Activated CD8-positive, alpha-beta memory T cell treated with anti-CD3 and anti-CD28 coated beads, Interleukin-2, amount 50 U/mL, for 24 hours (primary cell): Measurements from ENCODE around the gene MATR3.
"Not testable (repeated sequence)": the region's sequence is repeated elsewhere in the genome, so short reads cannot be mapped to it uniquely, and the experiment has no call there.

Experiments used
- DNase-seq: peaks from one replicate; pipeline ENCODE4 v3.0.0-alpha.2; 2020; ENCODE audit errors: extremely low read depth

Gene MATR3

DNA sequence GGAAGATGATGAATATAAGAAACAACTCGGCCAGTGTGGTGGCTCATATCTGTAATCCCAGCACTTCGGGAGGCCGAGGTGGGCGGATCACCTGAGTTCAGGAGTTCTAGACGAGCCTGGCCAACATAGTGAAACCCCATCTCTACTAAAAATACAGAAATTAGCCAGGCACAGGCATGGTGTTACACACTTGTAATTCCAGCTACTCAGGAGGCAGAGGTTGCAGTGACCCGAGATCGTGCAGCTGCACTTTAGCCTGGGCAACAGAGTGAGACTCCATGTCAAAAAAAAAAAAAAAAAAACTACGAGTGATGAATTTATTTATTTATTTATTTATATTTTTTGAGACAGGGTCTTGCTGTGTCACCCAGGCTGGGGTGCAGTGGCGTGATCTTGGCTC lies 54.3 kb downstream of the MATR3 start:
- not testable (repeated sequence) for DNase-seq

- DNase-seq = no peak
Measured at GRCh38 chr5:139354186-139354585, 60.6 kb downstream of the MATR3 start.

DNA sequence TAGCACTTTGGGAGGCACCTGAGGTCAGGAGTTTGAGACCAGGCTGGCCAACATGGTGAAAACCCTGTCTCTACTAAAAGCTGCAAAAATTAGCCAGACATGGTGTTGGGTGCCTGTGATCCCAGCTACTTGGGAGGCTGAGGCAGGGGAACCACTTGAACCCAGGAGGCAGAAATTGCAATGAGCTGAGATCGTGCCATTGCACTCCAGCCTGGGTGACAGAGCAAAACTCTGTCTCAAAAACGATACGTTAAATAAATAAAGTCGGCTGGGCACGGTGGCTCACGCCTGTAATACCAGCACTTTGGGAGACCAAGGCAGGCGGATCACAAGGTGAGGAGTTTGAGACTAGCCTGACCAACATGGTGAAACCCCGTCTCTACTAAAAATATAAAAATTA lies 62.4 kb downstream of the MATR3 start:
- DNase-seq = not testable (repeated sequence)

- no peak for DNase-seq
Measured at GRCh38 chr5:139358064-139358463, 64.5 kb downstream of the MATR3 start.

- DNase-seq = no peak
Measured at GRCh38 chr5:139360384-139360783, 66.8 kb downstream of the MATR3 start.

DNA sequence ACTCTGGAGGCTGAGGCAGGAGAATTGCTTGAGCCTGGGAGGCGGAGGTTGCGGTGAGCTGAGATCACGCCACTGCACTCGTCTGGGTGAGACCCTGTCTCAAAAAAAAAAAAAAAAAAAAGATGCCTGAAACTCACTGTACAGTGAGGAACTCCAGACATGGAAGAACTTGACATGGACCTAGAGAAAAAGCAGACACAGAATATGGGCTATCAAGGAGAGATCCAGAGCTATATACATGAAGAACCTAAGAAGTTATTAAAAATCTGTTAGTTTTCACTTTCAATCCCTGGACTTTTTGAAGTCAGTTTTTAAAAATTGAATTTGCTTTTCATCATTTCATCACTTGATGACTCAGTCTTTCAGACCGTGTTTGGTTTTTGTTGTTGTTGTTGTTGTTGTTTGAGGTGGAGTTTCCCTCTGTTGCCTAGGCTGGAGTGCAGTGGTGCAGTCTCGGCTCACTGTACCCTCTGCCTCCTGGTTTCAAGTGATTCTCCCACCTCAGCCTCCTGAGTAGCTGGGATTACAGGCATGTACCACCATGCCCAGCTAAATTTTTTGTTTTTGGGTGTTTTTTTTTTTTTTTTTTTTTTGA lies 68.4 kb downstream of the MATR3 start:
- no peak for DNase-seq

GRCh38 chr5:139363937-139364336 lies 70.4 kb downstream of the MATR3 start:
- DNase-seq = no peak

DNA sequence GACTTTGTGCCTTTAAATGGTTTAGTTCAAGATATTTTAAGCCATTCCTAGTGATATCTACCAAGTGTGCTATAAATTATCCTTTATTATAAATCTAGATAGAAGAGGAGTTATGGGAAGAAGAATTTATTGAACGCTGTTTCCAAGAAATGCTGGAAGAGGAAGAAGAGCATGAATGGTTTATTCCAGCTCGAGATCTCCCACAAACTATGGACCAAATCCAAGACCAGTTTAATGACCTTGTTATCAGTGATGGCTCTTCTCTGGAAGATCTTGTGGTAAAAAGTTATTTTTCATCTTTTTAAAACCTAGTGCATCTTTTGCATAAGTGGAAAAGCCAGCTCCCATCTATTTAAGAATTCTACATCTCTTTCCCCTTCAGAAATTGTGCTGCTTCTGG lies 70.9 kb downstream of the MATR3 start:
- no peak for DNase-seq

GRCh38 chr5:139368613-139369012 lies 75.1 kb downstream of the MATR3 start:
- no peak for DNase-seq

DNA sequence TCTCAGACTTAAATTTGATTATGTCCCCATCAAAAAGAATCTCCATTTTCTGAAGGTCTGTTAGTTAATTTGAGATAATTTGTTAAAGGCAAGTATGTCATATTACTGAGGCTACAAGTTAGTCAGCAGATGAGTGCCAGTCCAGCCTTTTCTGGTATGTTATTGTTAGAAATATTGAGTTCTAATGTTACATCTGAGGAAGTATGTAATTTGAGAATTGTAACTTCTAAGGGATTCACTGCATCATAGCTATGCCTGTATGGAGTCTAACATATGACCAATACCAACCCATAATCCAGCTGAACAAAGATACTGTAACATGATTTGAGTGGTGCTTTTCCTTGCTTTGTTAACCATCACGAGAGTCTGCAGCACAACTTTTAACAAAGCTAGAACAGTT lies 75.6 kb downstream of the MATR3 start:
- no peak for DNase-seq

- no peak for DNase-seq
Measured at GRCh38 chr5:139371482-139372435, 78.2 kb downstream of the MATR3 start.

GRCh38 chr5:139374909-139375308 lies 81.4 kb downstream of the MATR3 start:
- no peak for DNase-seq

DNA sequence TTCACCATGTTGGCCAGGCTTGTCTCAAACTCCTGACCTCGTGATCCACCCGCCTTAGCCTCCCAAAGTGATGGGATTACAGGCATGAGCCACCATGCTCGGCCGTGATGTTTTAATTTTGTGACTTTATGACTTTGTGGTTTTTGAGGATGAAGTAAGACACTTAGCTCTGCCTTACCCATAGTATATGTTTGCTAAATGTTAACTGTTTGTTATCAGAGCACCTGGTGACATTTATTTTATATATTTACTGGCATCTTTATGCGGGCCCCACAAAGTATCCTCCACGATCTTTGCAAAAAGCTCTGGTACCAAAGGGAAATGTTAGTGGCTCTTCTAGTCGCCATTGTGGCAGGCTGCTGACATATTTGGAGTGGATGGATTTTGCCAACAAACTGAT lies 82.8 kb downstream of the MATR3 start:
- DNase-seq = no peak

GRCh38 chr5:139377226-139377625 lies 83.7 kb downstream of the MATR3 start:
- no peak for DNase-seq

DNA sequence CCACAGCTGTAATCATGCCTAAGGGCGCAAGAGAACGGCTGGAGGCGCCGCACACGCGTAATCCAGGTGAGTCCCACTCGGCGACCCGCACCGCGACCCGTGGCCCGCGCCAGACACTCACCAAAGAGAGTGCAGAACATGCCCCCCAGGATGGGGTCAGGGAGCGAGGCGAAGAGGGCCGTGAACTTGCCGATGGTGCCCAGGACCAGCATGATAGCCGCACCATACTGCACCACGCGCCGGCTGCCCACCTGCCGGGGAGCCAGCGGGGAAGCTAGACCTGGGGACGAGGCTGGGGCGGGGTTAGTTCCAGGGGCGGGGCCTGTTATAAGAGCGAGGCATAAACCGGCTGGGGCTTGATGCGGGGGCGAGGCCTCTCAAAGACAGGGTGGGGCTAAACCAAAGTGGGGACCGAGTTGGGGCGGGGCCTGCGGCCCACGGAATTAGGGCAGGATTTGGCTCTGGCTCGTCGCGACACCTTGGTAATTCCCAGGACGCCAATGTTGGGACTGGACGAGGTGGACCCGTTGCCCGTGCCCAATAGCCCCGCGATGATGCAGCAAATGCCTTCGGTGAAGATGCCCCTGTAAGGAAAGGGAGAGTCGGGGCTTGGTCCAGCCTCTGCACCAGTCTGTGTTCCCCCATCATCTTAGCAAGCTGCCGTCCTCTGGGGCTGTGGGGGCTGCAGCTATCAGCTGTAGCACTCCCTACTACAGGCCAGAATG lies 84.7 kb downstream of the MATR3 start:
- DNase-seq = no peak

- no peak for DNase-seq
Measured at GRCh38 chr5:139378941-139379361, 85.4 kb downstream of the MATR3 start.

DNA sequence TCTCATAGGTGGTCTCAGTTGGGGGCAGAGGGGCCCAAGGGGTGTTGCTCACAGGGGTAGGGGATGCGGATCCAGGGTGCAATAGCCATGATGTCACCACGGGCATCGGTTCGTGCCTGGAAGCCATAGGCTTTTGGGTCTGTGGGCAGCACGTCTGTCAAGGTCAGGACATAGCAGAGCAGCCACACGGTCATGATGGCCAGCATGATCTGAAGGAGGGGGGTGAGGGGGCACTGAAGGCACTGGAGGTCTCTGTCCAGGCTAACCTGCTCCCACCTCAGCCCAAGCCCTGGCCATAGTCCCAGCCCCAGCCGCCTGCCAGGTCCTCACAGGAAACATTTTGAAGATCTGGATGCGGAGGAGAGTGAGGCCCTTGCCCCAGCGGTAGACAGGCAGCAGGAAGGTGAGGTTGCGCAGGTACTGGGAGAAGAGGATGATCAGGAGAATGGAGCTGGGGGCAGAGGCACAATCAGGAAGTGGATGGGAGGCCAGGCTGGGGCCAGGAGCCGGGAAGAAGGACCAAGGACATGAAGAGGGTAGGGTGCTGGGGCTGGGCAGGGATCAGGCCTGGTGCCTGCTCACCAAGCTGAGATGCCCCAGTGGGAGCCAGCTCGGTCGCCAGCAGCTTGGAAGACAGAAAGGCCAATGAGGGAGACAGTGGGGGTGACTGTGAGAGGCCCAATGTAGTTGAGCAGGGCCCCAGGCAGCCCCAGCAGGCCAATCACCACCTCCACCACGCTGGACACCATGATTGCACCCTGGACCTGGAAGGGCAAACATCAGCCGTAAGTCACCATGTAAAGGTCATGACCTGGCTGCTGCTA lies 86.3 kb downstream of the MATR3 start:
- DNase-seq = no peak
